ENCODE results near the gene CACNA1E.
A peak's percentile ranks its signal among the peaks of the same experiment; 100 is the strongest.

CACNA1E gene

GRCh38 chr1:181503171-181503810 lies 20.0 kb downstream of the CACNA1E start:
- no peaks in the 10 kb centered on the region for H3K9me3 ChIP-seq (ENCODE audit: insufficient read depth, low read length)
- H3K27ac ChIP-seq (ENCODE audit: low read depth, low read length) = no peak overlapping the region
- no peaks in the 10 kb centered on the region; the same call in 1 of the 2 replicates for H3K27me3 ChIP-seq (ENCODE audit: low read length)
- H3K4me2 ChIP-seq (ENCODE audit: low read depth, low read length, poor library complexity, severe bottlenecking) = no peak overlapping the region
- H3K36me3 ChIP-seq (ENCODE audit: low read length) = no peaks in the 10 kb centered on the region
- no peak overlapping the region for H3K9ac ChIP-seq (ENCODE audit: low read length)
- no peak overlapping the region for H3K4me3 ChIP-seq (ENCODE audit: insufficient read depth, low read length, poor library complexity, severe bottlenecking)
- no peaks in the 10 kb centered on the region for H4K20me1 ChIP-seq (ENCODE audit: low read depth, low read length)
- H3F3A ChIP-seq (ENCODE audit: insufficient read depth) = no peaks in the 10 kb centered on the region
- no peak for TF ChIP-seq CTCF (IDR thresholded peaks at IDR 0.05; ENCODE audit: insufficient read depth, low read length, poor library complexity, severe bottlenecking)
- no peaks in the 10 kb centered on the region for H3K9me2 ChIP-seq (replicated peaks; ENCODE audit: insufficient read depth, low read length)
- H3K79me2 ChIP-seq (ENCODE audit: insufficient read depth, low read length) = no peaks in the 10 kb centered on the region
- H2AFZ ChIP-seq (ENCODE audit: low read depth, low read length, severe bottlenecking) = no peak overlapping the region

GRCh38 chr1:181504399-181504842 lies 21.1 kb downstream of the CACNA1E start:
- no peak for TF ChIP-seq EZH2phosphoT487 (conservative IDR thresholded peaks at IDR 0.05; ENCODE audit: low read length)
- peak; percentile 38 for TF ChIP-seq CTCF (IDR thresholded peaks at IDR 0.05; ENCODE audit: insufficient read depth, low read length, poor library complexity, severe bottlenecking)
- Histone ChIP-seq H3K79me2 (ENCODE audit: insufficient read depth, low read length) (no peaks in the 10 kb centered on the region), H3K9me3 (ENCODE audit: insufficient read depth, low read length) (no peaks in the 10 kb centered on the region), H3K27me3 (ENCODE audit: low read length) (no peaks in the 10 kb centered on the region; the same call in 1 of the 2 replicates), H3F3A (ENCODE audit: insufficient read depth) (no peaks in the 10 kb centered on the region), H4K20me1 (ENCODE audit: low read depth, low read length) (no peaks in the 10 kb centered on the region), H3K36me3 (ENCODE audit: low read length) (no peaks in the 10 kb centered on the region), H2AFZ (ENCODE audit: low read depth, low read length, severe bottlenecking) (no peak overlapping the region), H3K27ac (ENCODE audit: low read depth, low read length) (no peak overlapping the region), H3K9me2 (replicated peaks; ENCODE audit: insufficient read depth, low read length) (no peaks in the 10 kb centered on the region), H3K4me2 (ENCODE audit: low read depth, low read length, poor library complexity, severe bottlenecking) (no peak overlapping the region), H3K4me3 (ENCODE audit: insufficient read depth, low read length, poor library complexity, severe bottlenecking) (no peak overlapping the region), H3K9ac (ENCODE audit: low read length) (no peak overlapping the region)

- no peaks in the 10 kb centered on the region for H4K20me1 ChIP-seq (ENCODE audit: low read depth, low read length)
- no peaks in the 10 kb centered on the region for H3K9me2 ChIP-seq (replicated peaks; ENCODE audit: insufficient read depth, low read length)
- H3K79me2 ChIP-seq (ENCODE audit: insufficient read depth, low read length) = no peaks in the 10 kb centered on the region
- H3K9ac ChIP-seq (ENCODE audit: low read length) = no peak overlapping the region
- no peak overlapping the region for H2AFZ ChIP-seq (ENCODE audit: low read depth, low read length, severe bottlenecking)
- TF ChIP-seq EZH2phosphoT487 (conservative IDR thresholded peaks at IDR 0.05; ENCODE audit: low read length) = no peak
- no peak for TF ChIP-seq CTCF (IDR thresholded peaks at IDR 0.05; ENCODE audit: insufficient read depth, low read length, poor library complexity, severe bottlenecking)
- no peaks in the 10 kb centered on the region for H3K9me3 ChIP-seq (ENCODE audit: insufficient read depth, low read length)
- H3K4me3 ChIP-seq (ENCODE audit: insufficient read depth, low read length, poor library complexity, severe bottlenecking) = no peak overlapping the region
- H3K27ac ChIP-seq (ENCODE audit: low read depth, low read length) = no peak overlapping the region
- no peaks in the 10 kb centered on the region; the same call in 1 of the 2 replicates for H3K27me3 ChIP-seq (ENCODE audit: low read length)
- H3K4me2 ChIP-seq (ENCODE audit: low read depth, low read length, poor library complexity, severe bottlenecking) = no peak overlapping the region
- no peaks in the 10 kb centered on the region for H3F3A ChIP-seq (ENCODE audit: insufficient read depth)
- H3K36me3 ChIP-seq (ENCODE audit: low read length) = no peaks in the 10 kb centered on the region
These were observed 23.4 kb downstream of the CACNA1E start for GRCh38 chr1:181506563-181507353.

Measured in SU-DHL-6 (cell line).